Retinal pigment epithelial cell (primary cell): ENCODE results near the gene GALNS.

ENCODE experiments used
- DNase-seq: peaks from one replicate; pipeline ENCODE4 v3.0.0-alpha.2; 2010; ENCODE audit warnings: low read depth
- H3K4me3 ChIP-seq: 2 replicates; pipeline ENCODE4 v1.5.1; 2011; ENCODE audit warnings: mild to moderate bottlenecking, low read length, control low read depth, moderate library complexity
- CTCF ChIP-seq: conservative IDR thresholded peaks from 2 replicates; pipeline ENCODE4 v1.5.1; 2011; ENCODE audit warnings: low read depth, low read length, control low read depth, inconsistent platforms

Gene GALNS

GRCh38 chr16:88846088-88846487 lies 10.7 kb downstream of the GALNS start:
- DNase-seq, result no peak
- TF ChIP-seq CTCF, result no peak
- H3K4me3 ChIP-seq, result no peak overlapping the region

GRCh38 chr16:88844419-88845036 lies 12.2 kb downstream of the GALNS start:
- no peak overlapping the region for H3K4me3 ChIP-seq
- TF ChIP-seq CTCF, result peak; percentile 13
- DNase-seq, result no peak

GRCh38 chr16:88843256-88843655 lies 13.5 kb downstream of the GALNS start:
- DNase-seq, result no peak
- TF ChIP-seq CTCF, result no peak
- no peak overlapping the region for H3K4me3 ChIP-seq

- no peak for TF ChIP-seq CTCF
Observed at GRCh38 chr16:88842806-88843205, 13.9 kb downstream of the GALNS start.

GRCh38 chr16:88842308-88842756 lies 14.4 kb downstream of the GALNS start:
- no peak overlapping the region for H3K4me3 ChIP-seq
- DNase-seq, result no peak
- no peak for TF ChIP-seq CTCF

More at GRCh38 chr16:88842806-88843205, 13.9 kb downstream of the GALNS start:
- H3K4me3 ChIP-seq, result no peak overlapping the region
- DNase-seq, result no peak

GRCh38 chr16:88841521-88842307 lies 15.0 kb downstream of the GALNS start:
- no peak overlapping the region for H3K4me3 ChIP-seq
- no peak for DNase-seq
- TF ChIP-seq CTCF, result no peak
